Fibroblast of skin of right biceps (primary cell): ENCODE measurements around the gene LY9.

Source experiments
- DNase-seq: peaks from one replicate; pipeline ENCODE4 v3.0.0-alpha.2; 2013

The LY9 gene

GRCh38 chr1:160806784-160807183 lies 10.8 kb downstream of the LY9 start:
- DNase-seq = no peak

GRCh38 chr1:160807247-160807646 lies 11.3 kb downstream of the LY9 start:
- DNase-seq = no peak

GRCh38 chr1:160807738-160808137 lies 11.8 kb downstream of the LY9 start:
- DNase-seq = no peak

- DNase-seq = no peak
These were observed 12.3 kb downstream of the LY9 start for GRCh38 chr1:160808289-160808688.

GRCh38 chr1:160810486-160810885 lies 14.5 kb downstream of the LY9 start:
- no peak for DNase-seq

GRCh38 chr1:160811147-160811546 lies 15.2 kb downstream of the LY9 start:
- DNase-seq = no peak

- no peak for DNase-seq
These were observed 17.2 kb downstream of the LY9 start for GRCh38 chr1:160813215-160813614.

- DNase-seq = no peak
These were observed 18.3 kb downstream of the LY9 start for GRCh38 chr1:160814316-160814715.

- no peak for DNase-seq
These were observed 18.9 kb downstream of the LY9 start for GRCh38 chr1:160814856-160815255.

GRCh38 chr1:160818207-160818937 lies 22.4 kb downstream of the LY9 start:
- no peak for DNase-seq

- no peak for DNase-seq
These were observed 23.2 kb downstream of the LY9 start for GRCh38 chr1:160819186-160819585.

- no peak for DNase-seq
These were observed 25.7 kb downstream of the LY9 start for GRCh38 chr1:160821627-160822026.

- no peak for DNase-seq
These were observed 27.3 kb downstream of the LY9 start for GRCh38 chr1:160823296-160823695.

- peak; percentile 7 for DNase-seq
These were observed 30.6 kb downstream of the LY9 start for GRCh38 chr1:160826546-160826945.

GRCh38 chr1:160827418-160827817 lies 31.4 kb downstream of the LY9 start:
- DNase-seq = no peak

- no peak for DNase-seq
These were observed 33.8 kb downstream of the LY9 start for GRCh38 chr1:160829766-160830165.

- DNase-seq = peak; percentile 10
These were observed 34.6 kb downstream of the LY9 start for GRCh38 chr1:160830321-160831153.

- DNase-seq = no peak
These were observed 39.1 kb downstream of the LY9 start for GRCh38 chr1:160834945-160835565.

- no peak for DNase-seq
These were observed 39.8 kb downstream of the LY9 start for GRCh38 chr1:160835751-160836150.

- no peak for DNase-seq
These were observed 40.6 kb downstream of the LY9 start for GRCh38 chr1:160836561-160836960.

GRCh38 chr1:160836981-160837557 lies 41.1 kb downstream of the LY9 start:
- no peak for DNase-seq

- DNase-seq = no peak
These were observed 41.7 kb downstream of the LY9 start for GRCh38 chr1:160837558-160838205.

- no peak for DNase-seq
These were observed 42.9 kb downstream of the LY9 start for GRCh38 chr1:160838888-160839287.
